Measurements from ENCODE around the gene CCDC57.

GRCh38 chr17:82242698-82242976 lies 30.0 kb upstream of the CCDC57 start:
- TF ChIP-seq CTCF (IDR thresholded peaks at IDR 0.05; ENCODE audit: borderline replicate concordance, extremely low read depth, low read length, poor library complexity, severe bottlenecking) (no peak), EZH2 (IDR thresholded peaks at IDR 0.05; ENCODE audit: borderline replicate concordance, low read depth, low read length, severe bottlenecking) (no peak)
